SK-N-SH (cell line): Measurements from ENCODE around the gene KPTN.

Experiments used
- CHD2 ChIP-seq: fragments of 150-350 bp; IDR thresholded peaks from 2 replicates; pipeline ENCODE4 v1.6.1; 2018; ENCODE audit warnings: low read length; ENCODE audit not compliant: partially characterized antibody
- EP300 ChIP-seq, 2 experiments: IDR thresholded peaks; 2 replicates each; pipeline versions ENCODE4 v1.4.0 to v1.6.1; 2012; ENCODE audit warnings: borderline replicate concordance in 1 of 2, low read depth in 1 of 2, low read length in 1 of 2
- FOXM1 ChIP-seq: IDR thresholded peaks from 2 replicates; pipeline ENCODE4 v1.4.0; 2012; ENCODE audit warnings: low read depth, mild to moderate bottlenecking
- GABPA ChIP-seq: IDR thresholded peaks from 2 replicates; pipeline ENCODE4 v1.4.0; 2012; ENCODE audit warnings: low read depth, mild to moderate bottlenecking
- JUND ChIP-seq: IDR thresholded peaks from 2 replicates; pipeline ENCODE4 v1.4.0; 2012
- POLR2AphosphoS5 ChIP-seq: IDR thresholded peaks from 2 replicates; pipeline ENCODE4 v1.6.1; 2012; ENCODE audit warnings: low read depth, low read length
- YY1 ChIP-seq: IDR thresholded peaks from 2 replicates; pipeline ENCODE4 v1.4.0; 2012; ENCODE audit warnings: low read depth, mild to moderate bottlenecking
- TF ChIP-seq, protein P1 (sequence below): fragments of 200-600 bp; sonication (generic); IDR thresholded peaks from 2 replicates; pipeline ENCODE4 v1.6.1; 2017; ENCODE audit warnings: antibody characterized with exemption, mild to moderate bottlenecking, moderate library complexity
- TF ChIP-seq, protein P2 (sequence below): IDR thresholded peaks from 2 replicates; pipeline ENCODE4 v1.6.1; 2012; ENCODE audit warnings: mild to moderate bottlenecking, low read depth, low read length, moderate library complexity
- TF ChIP-seq, protein P3 (sequence below): IDR thresholded peaks from 2 replicates; pipeline ENCODE4 v1.4.0; 2012; ENCODE audit warnings: low read depth

DNA sequence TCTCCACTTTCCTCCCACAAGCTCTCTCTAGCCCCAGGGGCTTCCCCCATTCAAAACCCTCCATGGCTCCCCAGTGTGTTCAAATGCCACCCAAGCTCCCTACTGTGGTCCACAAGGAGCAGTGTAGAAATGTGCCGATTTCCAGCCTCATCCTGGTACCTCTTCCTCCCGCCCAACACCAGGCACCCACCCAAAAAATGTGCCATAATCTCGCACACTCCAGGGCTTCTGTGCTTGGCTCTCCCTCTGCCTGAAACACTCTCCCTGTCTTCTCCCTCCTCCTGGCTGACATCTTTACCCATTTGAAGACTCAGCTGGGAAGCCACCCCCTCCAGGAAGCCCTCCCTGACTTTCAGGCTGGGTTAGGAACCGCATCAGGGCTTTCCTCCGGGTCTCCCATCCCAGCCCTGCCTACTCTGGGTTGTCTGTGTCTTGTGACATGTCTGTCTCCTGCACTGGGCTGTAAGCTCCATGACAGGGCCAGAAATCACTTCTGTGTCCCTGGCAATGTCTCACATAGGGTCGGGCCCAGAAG, 48.1 kb downstream of the KPTN start:
- TF ChIP-seq, protein P1, sequence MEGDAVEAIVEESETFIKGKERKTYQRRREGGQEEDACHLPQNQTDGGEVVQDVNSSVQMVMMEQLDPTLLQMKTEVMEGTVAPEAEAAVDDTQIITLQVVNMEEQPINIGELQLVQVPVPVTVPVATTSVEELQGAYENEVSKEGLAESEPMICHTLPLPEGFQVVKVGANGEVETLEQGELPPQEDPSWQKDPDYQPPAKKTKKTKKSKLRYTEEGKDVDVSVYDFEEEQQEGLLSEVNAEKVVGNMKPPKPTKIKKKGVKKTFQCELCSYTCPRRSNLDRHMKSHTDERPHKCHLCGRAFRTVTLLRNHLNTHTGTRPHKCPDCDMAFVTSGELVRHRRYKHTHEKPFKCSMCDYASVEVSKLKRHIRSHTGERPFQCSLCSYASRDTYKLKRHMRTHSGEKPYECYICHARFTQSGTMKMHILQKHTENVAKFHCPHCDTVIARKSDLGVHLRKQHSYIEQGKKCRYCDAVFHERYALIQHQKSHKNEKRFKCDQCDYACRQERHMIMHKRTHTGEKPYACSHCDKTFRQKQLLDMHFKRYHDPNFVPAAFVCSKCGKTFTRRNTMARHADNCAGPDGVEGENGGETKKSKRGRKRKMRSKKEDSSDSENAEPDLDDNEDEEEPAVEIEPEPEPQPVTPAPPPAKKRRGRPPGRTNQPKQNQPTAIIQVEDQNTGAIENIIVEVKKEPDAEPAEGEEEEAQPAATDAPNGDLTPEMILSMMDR: no peak
- TF ChIP-seq JUND: no peak
- TF ChIP-seq POLR2AphosphoS5: no peak
- TF ChIP-seq CHD2: no peak
- TF ChIP-seq, protein P2, sequence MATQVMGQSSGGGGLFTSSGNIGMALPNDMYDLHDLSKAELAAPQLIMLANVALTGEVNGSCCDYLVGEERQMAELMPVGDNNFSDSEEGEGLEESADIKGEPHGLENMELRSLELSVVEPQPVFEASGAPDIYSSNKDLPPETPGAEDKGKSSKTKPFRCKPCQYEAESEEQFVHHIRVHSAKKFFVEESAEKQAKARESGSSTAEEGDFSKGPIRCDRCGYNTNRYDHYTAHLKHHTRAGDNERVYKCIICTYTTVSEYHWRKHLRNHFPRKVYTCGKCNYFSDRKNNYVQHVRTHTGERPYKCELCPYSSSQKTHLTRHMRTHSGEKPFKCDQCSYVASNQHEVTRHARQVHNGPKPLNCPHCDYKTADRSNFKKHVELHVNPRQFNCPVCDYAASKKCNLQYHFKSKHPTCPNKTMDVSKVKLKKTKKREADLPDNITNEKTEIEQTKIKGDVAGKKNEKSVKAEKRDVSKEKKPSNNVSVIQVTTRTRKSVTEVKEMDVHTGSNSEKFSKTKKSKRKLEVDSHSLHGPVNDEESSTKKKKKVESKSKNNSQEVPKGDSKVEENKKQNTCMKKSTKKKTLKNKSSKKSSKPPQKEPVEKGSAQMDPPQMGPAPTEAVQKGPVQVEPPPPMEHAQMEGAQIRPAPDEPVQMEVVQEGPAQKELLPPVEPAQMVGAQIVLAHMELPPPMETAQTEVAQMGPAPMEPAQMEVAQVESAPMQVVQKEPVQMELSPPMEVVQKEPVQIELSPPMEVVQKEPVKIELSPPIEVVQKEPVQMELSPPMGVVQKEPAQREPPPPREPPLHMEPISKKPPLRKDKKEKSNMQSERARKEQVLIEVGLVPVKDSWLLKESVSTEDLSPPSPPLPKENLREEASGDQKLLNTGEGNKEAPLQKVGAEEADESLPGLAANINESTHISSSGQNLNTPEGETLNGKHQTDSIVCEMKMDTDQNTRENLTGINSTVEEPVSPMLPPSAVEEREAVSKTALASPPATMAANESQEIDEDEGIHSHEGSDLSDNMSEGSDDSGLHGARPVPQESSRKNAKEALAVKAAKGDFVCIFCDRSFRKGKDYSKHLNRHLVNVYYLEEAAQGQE: no peak
- no peak for TF ChIP-seq FOXM1
- no peak for TF ChIP-seq YY1
- TF ChIP-seq GABPA: no peak
- TF ChIP-seq, protein P3, sequence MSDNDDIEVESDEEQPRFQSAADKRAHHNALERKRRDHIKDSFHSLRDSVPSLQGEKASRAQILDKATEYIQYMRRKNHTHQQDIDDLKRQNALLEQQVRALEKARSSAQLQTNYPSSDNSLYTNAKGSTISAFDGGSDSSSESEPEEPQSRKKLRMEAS: no peak
- TF ChIP-seq EP300 (IDR thresholded peaks at IDR 0.05; ENCODE audit: borderline replicate concordance in 1 of 2, low read depth in 1 of 2, low read length in 1 of 2): no peak
